ENCODE data around the gene RSBN1L. TPM values are rescaled to one million over a fixed set of nuclear protein-coding genes. Genes with fewer than 3 reads are reported as not detected.

Gene RSBN1L
- total RNA-seq, 1 donor: 21.4 TPM

DNA sequence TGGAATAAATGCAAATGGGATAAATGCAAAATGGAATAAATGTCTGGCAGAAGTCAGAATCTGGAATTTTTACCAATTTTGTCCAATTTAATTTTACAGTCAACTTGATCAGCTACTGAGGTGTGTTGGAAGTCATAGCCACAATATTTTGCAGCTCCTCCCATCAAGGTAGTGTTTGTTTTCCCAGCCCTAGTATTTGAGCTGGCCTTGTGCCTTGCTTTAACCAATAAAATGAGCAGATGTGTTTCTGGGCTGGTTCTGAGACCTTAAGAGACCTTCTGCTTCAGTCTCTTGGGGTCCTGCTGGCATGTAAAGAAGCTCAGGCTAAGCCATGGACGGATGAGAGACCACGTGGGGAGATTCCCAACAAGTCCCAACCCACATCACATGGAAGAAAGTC lies 42.7 kb upstream of the RSBN1L start:
- Histone ChIP-seq H3K9me3 (ENCODE audit: low read depth, low read length) (no peaks in the 10 kb centered on the region), H3K4me1 (ENCODE audit: insufficient read depth, low read length) (peaks cover 13% of the 10 kb centered on the region), H3K4me2 (ENCODE audit: insufficient read depth, low read length) (no peak overlapping the region), H3K36me3 (ENCODE audit: insufficient read depth, low read length) (peaks cover 24% of the 10 kb centered on the region), H2AFZ (ENCODE audit: low read length) (no peak overlapping the region), H3K27ac (ENCODE audit: low read depth, low read length) (no peak overlapping the region), H3K79me2 (ENCODE audit: insufficient read depth, low read length) (no peaks in the 10 kb centered on the region), H3K4me3 (ENCODE audit: insufficient read depth, low read length) (no peak overlapping the region), H4K20me1 (ENCODE audit: insufficient read depth, low read length) (peaks cover 3% of the 10 kb centered on the region), H3K27me3 (ENCODE audit: insufficient read depth, low read length) (no peaks in the 10 kb centered on the region)
- no peak for DNase-seq (ENCODE audit: insufficient read length, low spot score, missing footprints)
- TF ChIP-seq, protein P1, sequence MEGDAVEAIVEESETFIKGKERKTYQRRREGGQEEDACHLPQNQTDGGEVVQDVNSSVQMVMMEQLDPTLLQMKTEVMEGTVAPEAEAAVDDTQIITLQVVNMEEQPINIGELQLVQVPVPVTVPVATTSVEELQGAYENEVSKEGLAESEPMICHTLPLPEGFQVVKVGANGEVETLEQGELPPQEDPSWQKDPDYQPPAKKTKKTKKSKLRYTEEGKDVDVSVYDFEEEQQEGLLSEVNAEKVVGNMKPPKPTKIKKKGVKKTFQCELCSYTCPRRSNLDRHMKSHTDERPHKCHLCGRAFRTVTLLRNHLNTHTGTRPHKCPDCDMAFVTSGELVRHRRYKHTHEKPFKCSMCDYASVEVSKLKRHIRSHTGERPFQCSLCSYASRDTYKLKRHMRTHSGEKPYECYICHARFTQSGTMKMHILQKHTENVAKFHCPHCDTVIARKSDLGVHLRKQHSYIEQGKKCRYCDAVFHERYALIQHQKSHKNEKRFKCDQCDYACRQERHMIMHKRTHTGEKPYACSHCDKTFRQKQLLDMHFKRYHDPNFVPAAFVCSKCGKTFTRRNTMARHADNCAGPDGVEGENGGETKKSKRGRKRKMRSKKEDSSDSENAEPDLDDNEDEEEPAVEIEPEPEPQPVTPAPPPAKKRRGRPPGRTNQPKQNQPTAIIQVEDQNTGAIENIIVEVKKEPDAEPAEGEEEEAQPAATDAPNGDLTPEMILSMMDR (IDR thresholded peaks at IDR 0.05; ENCODE audit: extremely low read depth, low read depth, low read length): no peak

DNA sequence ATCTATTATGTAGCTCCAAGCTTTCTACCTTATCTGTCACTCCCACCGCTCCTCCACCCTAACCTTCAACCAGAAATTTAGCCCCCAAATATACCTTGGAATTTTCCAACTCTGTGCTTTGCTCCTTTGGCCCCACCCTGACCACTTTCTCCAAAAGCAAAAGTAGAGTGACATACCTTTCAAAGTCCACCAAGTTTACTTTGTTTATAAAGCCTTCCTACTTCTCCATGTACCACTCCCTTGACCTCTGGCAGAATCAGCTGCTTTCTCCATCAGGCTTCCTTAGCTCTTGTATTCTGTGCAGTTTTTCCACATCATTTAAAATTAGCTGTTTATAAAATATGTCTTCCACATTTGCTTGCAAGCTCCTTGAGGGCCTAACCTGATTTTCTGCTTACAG lies 40.9 kb upstream of the RSBN1L start:
- Histone ChIP-seq H3K79me2 (ENCODE audit: insufficient read depth, low read length) (no peaks in the 10 kb centered on the region), H3K9me3 (ENCODE audit: low read depth, low read length) (no peaks in the 10 kb centered on the region), H3K27ac (ENCODE audit: low read depth, low read length) (no peak overlapping the region), H2AFZ (ENCODE audit: low read length) (no peak overlapping the region), H3K4me1 (ENCODE audit: insufficient read depth, low read length) (peaks cover under 1% of the 10 kb centered on the region), H3K4me2 (ENCODE audit: insufficient read depth, low read length) (no peak overlapping the region), H3K27me3 (ENCODE audit: insufficient read depth, low read length) (no peaks in the 10 kb centered on the region), H3K4me3 (ENCODE audit: insufficient read depth, low read length) (no peak overlapping the region), H4K20me1 (ENCODE audit: insufficient read depth, low read length) (peaks cover 3% of the 10 kb centered on the region), H3K36me3 (ENCODE audit: insufficient read depth, low read length) (peaks cover 24% of the 10 kb centered on the region)
- TF ChIP-seq, protein P1 (IDR thresholded peaks at IDR 0.05; ENCODE audit: extremely low read depth, low read depth, low read length): no peak
- DNase-seq (ENCODE audit: insufficient read length, low spot score, missing footprints): peak; percentile 62

DNA sequence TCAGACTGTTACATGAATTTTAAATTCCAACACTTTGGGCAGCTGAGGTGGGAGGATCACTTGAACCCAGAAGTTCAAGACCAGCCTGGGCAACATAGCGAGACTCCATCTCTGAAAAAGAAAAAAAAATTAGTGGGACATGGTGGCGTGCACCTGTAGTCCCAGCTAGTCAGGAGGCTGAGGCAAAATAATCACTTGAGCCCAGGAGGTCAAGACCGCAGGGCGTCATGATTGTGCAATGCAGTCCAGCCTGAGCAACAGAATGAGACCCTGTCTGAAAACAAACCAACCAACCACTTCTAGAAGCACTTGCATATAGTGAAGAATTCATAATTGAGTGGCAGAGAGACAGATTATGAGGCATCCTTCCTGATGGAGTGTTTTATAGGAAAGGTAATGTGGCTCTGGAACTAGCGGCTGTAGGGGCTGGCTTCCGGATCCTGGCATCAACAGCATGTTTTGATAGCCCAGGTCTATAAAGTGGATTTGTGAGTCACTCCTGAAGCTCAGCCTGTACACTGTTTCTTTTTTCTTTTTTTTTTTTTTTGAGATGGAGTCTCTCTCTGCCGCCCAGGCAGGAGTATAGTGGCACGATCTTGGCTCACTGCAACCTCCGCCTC lies 40.3 kb upstream of the RSBN1L start:
- Histone ChIP-seq H3K36me3 (ENCODE audit: insufficient read depth, low read length) (peaks cover 24% of the 10 kb centered on the region), H4K20me1 (ENCODE audit: insufficient read depth, low read length) (peaks cover 3% of the 10 kb centered on the region), H3K4me1 (ENCODE audit: insufficient read depth, low read length) (no peaks in the 10 kb centered on the region), H3K27me3 (ENCODE audit: insufficient read depth, low read length) (no peaks in the 10 kb centered on the region), H3K4me3 (ENCODE audit: insufficient read depth, low read length) (no peak overlapping the region), H2AFZ (ENCODE audit: low read length) (no peak overlapping the region), H3K4me2 (ENCODE audit: insufficient read depth, low read length) (no peak overlapping the region), H3K79me2 (ENCODE audit: insufficient read depth, low read length) (no peaks in the 10 kb centered on the region), H3K27ac (ENCODE audit: low read depth, low read length) (no peak overlapping the region), H3K9me3 (ENCODE audit: low read depth, low read length) (no peaks in the 10 kb centered on the region)
- TF ChIP-seq, protein P1 (IDR thresholded peaks at IDR 0.05; ENCODE audit: extremely low read depth, low read depth, low read length): no peak
- no peak for DNase-seq (ENCODE audit: insufficient read length, low spot score, missing footprints)

DNA sequence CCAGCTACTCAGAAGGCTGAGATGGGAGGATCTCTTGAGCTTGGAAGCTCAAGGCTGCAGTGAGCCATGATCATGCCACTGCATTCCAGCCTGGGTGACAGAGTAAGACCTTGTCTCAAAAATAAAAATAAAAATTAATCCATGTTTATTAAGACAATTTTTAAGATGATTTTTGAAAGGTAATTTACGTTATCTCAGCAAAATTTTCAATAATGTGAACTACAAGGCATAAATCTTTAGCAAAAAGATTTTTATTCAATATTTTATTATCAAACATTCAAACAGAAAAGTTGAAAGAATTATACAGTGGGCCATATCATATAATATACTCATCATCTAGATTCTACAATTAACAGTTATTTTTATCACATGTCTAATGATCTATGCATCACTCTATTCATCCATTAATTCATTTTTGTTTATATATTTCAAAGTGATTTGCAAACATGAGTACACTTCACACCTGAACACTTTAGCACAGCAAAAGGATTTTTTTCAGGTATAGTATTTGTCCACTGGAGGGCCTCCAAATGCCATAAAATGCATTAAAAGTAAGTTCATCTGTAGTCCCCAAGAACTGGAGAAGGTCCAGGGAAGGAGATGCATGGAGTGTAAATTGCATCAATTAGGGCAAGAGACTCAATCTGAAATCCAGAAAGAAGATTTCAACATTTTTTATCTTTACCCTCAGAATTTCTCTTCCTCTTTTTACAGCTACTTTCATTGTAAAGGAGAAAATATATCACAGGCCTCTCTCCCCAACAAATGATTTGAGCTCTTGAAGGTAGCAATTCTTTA lies 38.6 kb upstream of the RSBN1L start:
- H3K27ac ChIP-seq (ENCODE audit: low read depth, low read length): no peak overlapping the region
- H2AFZ ChIP-seq (ENCODE audit: low read length): no peak overlapping the region
- peaks cover 3% of the 10 kb centered on the region for H4K20me1 ChIP-seq (ENCODE audit: insufficient read depth, low read length)
- H3K36me3 ChIP-seq (ENCODE audit: insufficient read depth, low read length): peaks cover 24% of the 10 kb centered on the region
- H3K4me1 ChIP-seq (ENCODE audit: insufficient read depth, low read length): no peaks in the 10 kb centered on the region
- H3K79me2 ChIP-seq (ENCODE audit: insufficient read depth, low read length): no peaks in the 10 kb centered on the region
- no peaks in the 10 kb centered on the region for H3K27me3 ChIP-seq (ENCODE audit: insufficient read depth, low read length)
- no peak overlapping the region for H3K4me2 ChIP-seq (ENCODE audit: insufficient read depth, low read length)
- DNase-seq (ENCODE audit: insufficient read length, low spot score, missing footprints): no peak
- TF ChIP-seq, protein P1 (IDR thresholded peaks at IDR 0.05; ENCODE audit: extremely low read depth, low read depth, low read length): peak; percentile 46
- no peak overlapping the region for H3K4me3 ChIP-seq (ENCODE audit: insufficient read depth, low read length)
- H3K9me3 ChIP-seq (ENCODE audit: low read depth, low read length): no peaks in the 10 kb centered on the region
